A673 (cell line): ENCODE data around the gene SZRD1. TPM values are rescaled to one million over a fixed set of nuclear protein-coding genes. Genes with fewer than 3 reads are reported as not detected.

Experiments used
- BruUV-seq: library from RNA; stranded (reverse); fragments of 400-500 nt; replicated peaks from 2 replicates; lab custom pipeline; 2021; lab: Mats Ljungman, UMichigan
- CTCF ChIA-PET: fragments of 300-600 bp; sonication (Branson Sonifier 250); formaldehyde crosslinking; loops from one replicate; lab custom pipeline; 2022; ENCODE audit warnings: antibody characterized with exemption; lab: Charles Lee
- POLR2A ChIA-PET: fragments of 300-600 bp; sonication (Branson Sonifier 250); formaldehyde crosslinking; loops from one replicate; lab custom pipeline; 2022; ENCODE audit warnings: antibody characterized with exemption; ENCODE audit not compliant: low non-redundant PET; lab: Charles Lee
- DNase-seq: peaks from one replicate; pipeline ENCODE4 v3.0.0-alpha.2; 2015; ENCODE audit warnings: low spot score
- H3K27ac ChIP-seq: fragments of 200-600 bp; sonication (generic); 2 replicates; pipeline ENCODE4 v1.5.1; 2016; ENCODE audit warnings: mixed run types, low read depth, mild to moderate bottlenecking, mixed read lengths, antibody characterized with exemption, low read length; ENCODE audit not compliant: poor library complexity, severe bottlenecking
- H3K27me3 ChIP-seq: fragments of 200-600 bp; sonication (generic); replicated peaks from 2 replicates; pipeline ENCODE4 v1.6.1; 2017; ENCODE audit warnings: mixed run types, low read depth, mild to moderate bottlenecking, mixed read lengths, antibody characterized with exemption, low read length; ENCODE audit not compliant: insufficient read depth, poor library complexity
- H3K36me3 ChIP-seq: fragments of 200-600 bp; sonication (generic); 2 replicates; pipeline ENCODE4 v1.6.1; 2016; ENCODE audit warnings: mixed run types, mild to moderate bottlenecking, mixed read lengths, antibody characterized with exemption, low read length; ENCODE audit not compliant: insufficient read depth, poor library complexity, severe bottlenecking
- H3K4me1 ChIP-seq: fragments of 200-600 bp; sonication (generic); 2 replicates; pipeline ENCODE4 v1.6.1; 2017; ENCODE audit warnings: mixed run types, mild to moderate bottlenecking, mixed read lengths, antibody characterized with exemption, low read length; ENCODE audit not compliant: insufficient read depth, poor library complexity, severe bottlenecking
- H3K4me3 ChIP-seq: fragments of 200-600 bp; sonication (generic); 2 replicates; pipeline ENCODE4 v1.5.1; 2016; ENCODE audit warnings: low read depth, mixed run types, mild to moderate bottlenecking, mixed read lengths, low read length; ENCODE audit not compliant: poor library complexity, severe bottlenecking
- H3K9me3 ChIP-seq: fragments of 200-600 bp; sonication (generic); 2 replicates; pipeline ENCODE4 v1.6.1; 2016; ENCODE audit warnings: mixed run types, low read depth, mild to moderate bottlenecking, mixed read lengths, antibody characterized with exemption, low read length; ENCODE audit not compliant: poor library complexity, severe bottlenecking
- EZH2 ChIP-seq: fragments of 200-600 bp; sonication (generic); IDR thresholded peaks from 2 replicates; pipeline ENCODE4 v1.6.1; 2017; ENCODE audit warnings: borderline replicate concordance, low read depth, mild to moderate bottlenecking, mixed read lengths, antibody characterized with exemption, low read length; ENCODE audit not compliant: poor library complexity, severe bottlenecking
- intact Hi-C: fragments of 100-400 bp; cut with micrococcal nuclease; formaldehyde crosslinking; loops from one replicate; pipeline ENCODE4 v1.10.0; 2022; ENCODE audit not compliant: unreplicated experiment
- total RNA-seq: library from RNA; stranded (reverse); gene quantifications from 2 replicates; pipeline ENCODE4 v1.2.3, GENCODE V29; 2021
- TF ChIP-seq, protein P1 (sequence below): fragments of 300-800, 200-600 bp; sonication (generic); conservative IDR thresholded peaks from 2 replicates; pipeline ENCODE4 v1.5.1; 2017; ENCODE audit warnings: low read depth, mild to moderate bottlenecking, antibody characterized with exemption, low read length, moderate library complexity, mixed read lengths

The SZRD1 gene
- total RNA-seq, 1 experiment from 2014 or later: 187 TPM

DNA sequence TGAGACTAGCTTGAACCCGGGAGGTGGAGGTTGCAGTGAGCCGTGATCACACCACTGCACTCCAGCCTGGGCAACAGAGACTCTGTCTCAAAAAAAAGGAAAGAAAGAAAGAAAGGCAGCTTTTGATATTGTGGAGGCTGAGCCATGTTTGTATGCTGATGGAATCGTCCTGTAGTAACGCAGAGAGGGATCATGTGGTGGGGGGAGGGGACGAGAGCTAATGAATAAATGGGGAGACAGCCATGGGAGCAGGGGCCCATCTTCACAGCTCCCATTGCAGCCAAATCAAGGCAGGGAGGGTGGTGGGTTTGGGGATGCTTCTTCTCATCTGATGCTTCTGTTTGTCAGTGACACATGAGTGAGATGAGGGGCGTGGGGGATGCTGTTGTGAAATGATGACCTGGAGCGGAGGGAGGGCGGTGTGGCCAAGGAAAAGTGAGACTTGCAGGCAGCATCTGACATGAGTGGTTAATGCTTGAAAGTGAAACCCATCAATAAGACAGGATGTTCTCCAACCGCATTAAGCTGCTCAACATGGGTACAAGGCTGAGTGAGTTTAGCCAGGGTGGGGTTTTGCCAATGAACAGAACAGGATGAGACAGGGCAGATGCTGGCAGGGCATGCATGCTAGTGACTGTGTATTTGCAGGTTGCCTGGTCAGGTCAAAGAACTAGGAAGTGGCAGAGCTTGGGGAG is 53.5 kb downstream of the SZRD1 start:
- ChIA-PET CTCF (no interaction called here), POLR2A (no interaction called here)
- Histone ChIP-seq H3K27ac (no peak overlapping the region), H3K27me3 (no peaks in the 10 kb centered on the region), H3K9me3 (no peaks in the 10 kb centered on the region), H3K36me3 (no peaks in the 10 kb centered on the region), H3K4me3 (no peak overlapping the region), H3K4me1 (no peaks in the 10 kb centered on the region)
- DNase-seq: no peak
- intact Hi-C loops: no loop called here
- TF ChIP-seq, protein P1, sequence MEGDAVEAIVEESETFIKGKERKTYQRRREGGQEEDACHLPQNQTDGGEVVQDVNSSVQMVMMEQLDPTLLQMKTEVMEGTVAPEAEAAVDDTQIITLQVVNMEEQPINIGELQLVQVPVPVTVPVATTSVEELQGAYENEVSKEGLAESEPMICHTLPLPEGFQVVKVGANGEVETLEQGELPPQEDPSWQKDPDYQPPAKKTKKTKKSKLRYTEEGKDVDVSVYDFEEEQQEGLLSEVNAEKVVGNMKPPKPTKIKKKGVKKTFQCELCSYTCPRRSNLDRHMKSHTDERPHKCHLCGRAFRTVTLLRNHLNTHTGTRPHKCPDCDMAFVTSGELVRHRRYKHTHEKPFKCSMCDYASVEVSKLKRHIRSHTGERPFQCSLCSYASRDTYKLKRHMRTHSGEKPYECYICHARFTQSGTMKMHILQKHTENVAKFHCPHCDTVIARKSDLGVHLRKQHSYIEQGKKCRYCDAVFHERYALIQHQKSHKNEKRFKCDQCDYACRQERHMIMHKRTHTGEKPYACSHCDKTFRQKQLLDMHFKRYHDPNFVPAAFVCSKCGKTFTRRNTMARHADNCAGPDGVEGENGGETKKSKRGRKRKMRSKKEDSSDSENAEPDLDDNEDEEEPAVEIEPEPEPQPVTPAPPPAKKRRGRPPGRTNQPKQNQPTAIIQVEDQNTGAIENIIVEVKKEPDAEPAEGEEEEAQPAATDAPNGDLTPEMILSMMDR: no peak
- TF ChIP-seq EZH2: no peak
- BruUV-seq: no TSS peak

DNA sequence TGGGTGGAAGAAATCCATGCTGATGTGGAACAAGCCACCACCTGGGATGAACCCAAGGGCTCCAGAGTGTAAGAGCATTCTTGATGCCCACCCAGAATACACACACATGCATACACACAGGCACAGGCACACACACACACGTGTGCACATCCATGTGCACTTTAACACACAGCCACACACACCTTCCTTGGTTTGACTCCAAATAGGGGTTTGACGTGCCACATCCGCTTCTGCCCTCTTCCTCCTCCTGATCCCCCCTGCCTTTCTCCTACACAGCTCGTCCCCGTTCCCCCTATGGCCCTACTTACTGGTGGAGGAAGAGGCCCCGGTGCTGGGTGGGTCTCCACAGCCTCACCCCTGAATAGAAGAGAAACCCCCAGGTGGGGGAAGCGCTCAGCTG is 54.2 kb downstream of the SZRD1 start:
- Histone ChIP-seq H3K27me3 (no peaks in the 10 kb centered on the region), H3K4me1 (no peaks in the 10 kb centered on the region), H3K27ac (no peak overlapping the region), H3K4me3 (no peak overlapping the region), H3K36me3 (no peaks in the 10 kb centered on the region), H3K9me3 (no peaks in the 10 kb centered on the region)
- no peak for DNase-seq
- CTCF ChIA-PET: no interaction called here
- intact Hi-C loops: no loop called here
- no peak for TF ChIP-seq EZH2
- TF ChIP-seq, protein P1: no peak
- POLR2A ChIA-PET: no interaction called here
- no TSS peak for BruUV-seq

DNA sequence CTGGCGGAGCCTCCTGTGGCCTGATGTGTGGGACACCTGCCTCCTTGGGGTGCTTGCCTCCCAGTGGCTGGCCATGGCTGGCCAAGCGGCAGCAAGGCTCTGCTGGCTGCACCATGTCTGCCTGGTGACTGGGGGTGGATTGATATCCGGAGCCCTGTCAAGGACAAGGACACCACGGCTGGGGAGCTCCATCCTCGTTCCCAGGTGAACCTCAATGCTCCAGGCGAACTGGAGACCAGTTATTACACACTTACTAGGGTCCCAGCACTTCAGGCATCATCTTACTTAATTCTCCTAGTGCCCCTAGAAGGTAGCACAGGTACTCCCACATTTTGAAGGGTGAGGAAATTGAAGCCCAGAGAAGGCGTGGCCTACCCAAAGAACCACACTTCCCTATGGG is 55.0 kb downstream of the SZRD1 start:
- ChIA-PET POLR2A (no interaction called here), CTCF (no interaction called here)
- Histone ChIP-seq H3K27ac (no peak overlapping the region), H3K36me3 (no peaks in the 10 kb centered on the region), H3K4me1 (no peaks in the 10 kb centered on the region), H3K27me3 (no peaks in the 10 kb centered on the region), H3K4me3 (no peak overlapping the region), H3K9me3 (no peaks in the 10 kb centered on the region)
- intact Hi-C loops: no loop called here
- no TSS peak for BruUV-seq
- TF ChIP-seq EZH2: no peak
- DNase-seq: no peak
